HG02852 (cell line): Measurements from ENCODE around the gene R3HCC1L.
"Not testable (repeated sequence)": the region's sequence is repeated elsewhere in the genome, so short reads cannot be mapped to it uniquely, and the experiment has no call there.

Source experiments
- ATAC-seq: cut with Tn5 transposase; IDR thresholded peaks from one replicate; pipeline ENCODE4 v1.9.1; 2021; ENCODE audit warnings: mild to moderate bottlenecking, moderate library complexity; ENCODE audit not compliant: unreplicated experiment

Gene R3HCC1L

DNA sequence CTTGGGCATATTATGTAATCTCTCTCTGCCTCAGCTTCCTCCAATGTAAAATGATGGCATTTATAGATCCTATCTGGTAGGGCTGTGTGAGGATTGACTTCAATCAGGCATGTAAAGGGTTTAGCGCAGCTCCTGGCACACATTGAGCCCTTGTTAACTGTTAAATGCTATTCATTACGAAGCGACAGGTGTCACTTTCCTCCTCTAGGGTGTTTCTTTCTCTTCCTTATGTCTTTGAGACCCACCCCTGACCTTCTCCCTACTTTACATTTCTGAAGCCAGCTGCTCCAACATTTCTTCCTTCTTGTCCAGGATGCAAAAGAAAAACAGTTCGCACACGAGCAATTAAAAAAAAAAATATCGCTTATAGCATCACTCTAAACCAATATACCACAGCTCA lies 5.7 kb upstream of the R3HCC1L start:
- ATAC-seq: no peak

DNA sequence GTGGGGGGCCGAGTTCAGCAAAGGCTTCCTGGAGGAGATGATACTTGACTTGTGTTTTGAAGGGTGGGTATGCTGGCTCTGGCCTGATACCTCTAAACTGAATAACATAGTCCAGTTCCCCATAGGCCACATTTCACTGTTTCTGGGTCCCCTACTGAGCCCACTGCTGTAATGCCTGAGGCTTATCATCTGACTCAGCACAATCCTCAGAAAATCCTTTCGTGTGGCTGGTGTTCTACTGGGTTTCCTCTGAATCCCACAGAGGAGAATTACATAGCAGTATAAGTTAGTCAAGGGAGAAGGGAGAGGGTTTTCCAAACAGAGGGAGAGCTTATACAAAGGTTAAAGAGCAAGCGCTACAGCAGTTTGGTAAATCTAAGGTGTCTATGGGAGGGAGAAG lies 2.8 kb upstream of the R3HCC1L start:
- ATAC-seq: no peak

DNA sequence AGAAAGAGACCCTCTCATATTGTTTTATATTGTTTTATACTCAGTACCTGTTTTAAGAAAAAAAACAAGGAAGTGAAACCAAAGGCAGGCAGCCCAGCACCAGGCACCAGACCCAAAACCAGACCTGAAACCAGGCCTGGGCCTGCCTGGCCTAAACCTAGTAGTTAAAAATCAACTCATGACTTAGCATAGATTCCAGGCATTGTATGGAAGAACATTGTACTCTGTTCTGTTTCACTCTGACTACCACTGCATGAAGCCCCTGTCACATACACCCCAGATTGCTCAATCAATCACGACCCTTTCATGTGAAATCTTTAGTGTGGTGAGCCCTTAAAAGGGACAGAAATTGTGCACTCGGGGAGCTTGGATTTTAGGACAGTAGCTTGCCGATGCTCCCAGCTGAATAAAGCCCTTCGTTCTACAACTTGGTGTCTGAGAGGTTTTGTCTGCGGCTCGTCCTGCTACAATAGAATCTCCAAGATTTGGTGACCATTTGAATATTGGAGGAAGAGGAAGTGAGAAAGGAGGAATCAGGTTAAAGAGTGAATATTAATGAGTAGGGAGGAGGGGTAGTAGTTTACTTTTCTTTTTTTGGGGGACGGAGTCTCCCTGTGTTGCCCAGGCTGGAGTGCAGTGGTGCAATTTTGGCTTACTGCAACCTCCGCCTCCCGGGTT lies 1.2 kb upstream of the R3HCC1L start:
- ATAC-seq: not testable (repeated sequence)

DNA sequence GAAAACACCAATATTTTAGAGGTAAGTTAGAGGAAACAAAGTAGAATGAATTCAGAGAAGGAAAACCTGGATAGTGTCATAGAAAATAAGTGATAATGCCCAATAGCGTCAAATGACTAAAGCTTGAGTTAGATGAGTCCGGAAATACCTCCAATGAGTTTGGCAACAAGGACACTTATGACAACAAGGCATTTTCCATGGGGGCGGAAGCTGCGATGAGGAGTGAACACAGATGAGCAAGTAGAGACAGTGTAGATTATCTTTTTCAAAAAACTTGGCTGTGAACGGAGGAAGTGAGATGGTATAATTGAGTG lies 383 bp upstream of the R3HCC1L start:
- ATAC-seq: no peak

DNA sequence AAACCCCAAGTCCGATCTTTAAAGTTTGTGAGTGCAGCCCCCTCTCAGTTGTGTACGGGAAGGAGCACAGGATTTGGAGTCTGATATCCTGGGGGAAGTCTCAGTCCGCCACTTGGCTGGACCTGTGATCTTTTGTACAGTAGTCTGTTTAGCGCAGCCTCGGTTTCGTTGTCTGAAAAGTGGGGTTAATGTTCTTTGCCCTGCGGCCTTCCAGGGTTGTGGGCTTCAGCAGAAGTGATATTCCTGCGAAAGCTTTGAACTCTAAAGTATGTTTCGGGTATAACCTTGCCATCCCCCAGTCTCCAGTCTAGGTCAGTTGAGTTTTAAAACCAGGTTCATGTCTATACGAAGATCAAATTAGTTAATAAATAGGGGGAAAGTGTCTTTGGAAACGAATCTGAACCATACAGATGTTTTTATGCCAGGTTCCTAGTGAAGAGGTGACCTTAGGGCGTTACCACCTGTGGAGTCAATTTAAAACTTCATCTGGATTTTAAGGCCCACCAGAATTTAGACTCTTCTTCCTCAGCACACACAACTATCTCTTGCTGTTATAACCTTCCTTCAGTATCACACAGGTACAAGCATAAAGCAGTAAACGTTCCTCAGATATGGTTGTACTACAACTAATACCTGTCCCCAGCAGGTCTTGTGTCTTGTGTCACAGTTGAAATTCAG lies 904 bp downstream of the R3HCC1L start:
- peak; percentile 3 for ATAC-seq

DNA sequence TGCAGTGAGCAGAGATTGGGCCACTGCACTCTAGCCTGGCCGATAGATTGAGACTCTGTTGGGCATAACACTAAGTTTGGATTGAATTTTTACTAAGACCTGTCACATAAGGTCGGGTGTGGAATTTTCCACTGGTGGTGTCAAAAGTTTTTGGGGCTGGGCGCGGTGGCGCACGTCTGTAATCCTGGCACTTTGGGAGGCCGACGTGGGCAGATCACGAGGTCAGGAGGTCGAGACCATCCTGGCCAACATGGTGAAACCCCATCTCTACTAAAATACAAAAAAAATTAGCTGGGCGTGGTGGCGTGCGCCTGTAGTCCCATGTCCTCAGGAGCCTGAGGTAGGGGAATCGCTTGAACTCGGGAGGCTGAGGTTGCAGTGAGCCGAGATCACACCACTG lies 2.3 kb downstream of the R3HCC1L start:
- ATAC-seq: not testable (repeated sequence)

DNA sequence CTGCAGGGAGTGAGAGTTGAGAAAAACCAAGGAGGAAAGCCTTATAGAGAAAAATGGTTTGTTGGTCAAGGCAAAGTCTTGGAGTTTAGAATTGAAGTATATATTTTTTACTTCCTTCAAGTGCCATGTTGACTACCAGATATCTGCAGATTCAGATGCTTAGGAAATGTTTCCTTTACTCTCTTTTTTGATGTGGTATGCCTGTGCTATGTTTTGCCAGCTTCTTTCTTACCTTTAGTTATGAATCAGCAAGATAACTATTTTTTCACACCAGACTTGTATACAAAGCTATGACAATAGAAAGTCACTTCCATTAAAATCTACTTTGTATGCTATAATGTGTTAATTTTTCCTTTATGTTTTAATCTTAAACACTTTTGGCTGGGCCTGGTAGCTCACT lies 3.6 kb downstream of the R3HCC1L start:
- ATAC-seq: no peak

DNA sequence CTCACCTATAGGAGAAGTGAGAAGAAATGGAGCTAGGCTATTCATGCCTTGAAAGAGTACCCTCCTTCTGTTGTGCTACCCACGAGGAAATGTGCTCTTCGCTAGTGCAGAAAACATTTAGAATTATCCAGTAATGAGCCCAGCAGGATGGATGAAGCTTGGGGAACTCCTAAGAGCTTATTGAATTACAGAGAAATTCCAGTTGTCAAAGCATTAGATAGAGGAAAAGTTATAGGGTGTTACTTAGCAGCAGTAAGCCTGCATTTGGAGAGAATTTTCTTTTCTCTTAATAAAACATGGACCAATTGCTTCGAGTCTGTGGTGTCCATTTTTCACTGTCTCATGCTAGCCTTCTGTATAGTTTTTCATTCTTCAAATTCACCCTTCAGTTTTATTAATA lies 5.0 kb downstream of the R3HCC1L start:
- ATAC-seq: no peak

DNA sequence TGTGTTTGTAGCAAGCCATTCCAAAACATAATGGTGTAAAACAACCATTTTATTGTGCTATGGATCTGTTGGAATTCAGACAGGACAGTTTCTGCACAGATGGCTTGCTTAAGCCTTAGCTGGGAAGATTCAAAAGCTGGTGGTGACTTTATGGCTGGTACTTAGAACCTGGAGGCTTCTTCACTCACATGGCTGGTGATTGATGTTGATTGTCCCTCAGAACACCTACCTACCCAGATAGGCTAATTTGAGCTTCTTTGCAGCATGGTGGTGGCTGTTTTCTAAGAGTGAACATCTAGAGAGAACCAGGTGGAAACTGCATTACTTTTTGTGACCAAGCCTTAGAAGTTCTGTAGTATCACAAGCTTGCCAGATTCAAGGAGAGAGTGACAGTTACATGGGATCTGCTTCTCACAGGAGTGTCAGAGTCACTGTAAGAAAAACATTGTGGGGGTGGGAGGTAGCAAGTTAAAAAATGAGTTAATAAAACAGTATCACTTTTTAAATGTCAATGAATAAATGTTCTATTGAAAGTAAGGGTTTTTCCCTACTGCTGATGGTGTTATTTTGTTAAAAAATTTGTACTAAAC lies 7.1 kb downstream of the R3HCC1L start:
- no peak for ATAC-seq

DNA sequence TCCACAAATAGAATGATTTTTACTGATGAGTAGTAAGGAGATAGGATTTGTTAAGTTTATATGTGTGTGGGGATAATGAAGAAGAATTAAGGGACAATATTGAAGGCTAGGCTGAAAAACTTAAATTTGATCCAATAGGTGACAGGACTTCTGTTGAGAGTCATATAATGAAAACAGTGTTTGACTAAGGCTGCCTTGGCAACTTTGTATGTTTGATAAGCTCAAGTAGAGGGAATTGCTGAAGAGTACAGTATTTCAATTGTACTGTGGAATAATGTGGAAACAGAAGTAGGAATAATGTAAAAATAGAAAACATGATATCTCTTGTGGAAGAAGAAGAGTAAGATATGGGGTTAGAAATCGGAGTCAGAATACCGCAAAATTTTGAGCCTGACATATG lies 10.5 kb downstream of the R3HCC1L start:
- no peak for ATAC-seq

DNA sequence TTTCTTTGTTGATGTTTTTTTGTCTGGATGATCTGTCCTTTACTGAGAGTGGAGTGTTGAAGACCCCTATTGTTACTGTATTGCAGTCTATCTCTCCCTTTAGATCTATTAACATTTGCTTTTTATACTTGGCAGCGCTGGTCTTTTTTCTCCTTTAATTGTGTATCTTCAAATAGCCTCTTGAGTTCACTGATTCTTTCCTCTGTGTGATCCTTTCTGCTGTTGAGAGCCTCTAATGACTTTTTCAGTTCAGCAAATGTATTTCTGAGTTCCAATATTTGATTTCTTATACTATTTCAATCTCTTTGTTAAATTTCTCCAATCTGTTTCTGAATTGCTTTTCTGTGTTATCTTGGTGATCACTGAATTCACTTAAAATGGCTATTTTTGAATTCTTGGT lies 15.4 kb downstream of the R3HCC1L start:
- no peak for ATAC-seq

DNA sequence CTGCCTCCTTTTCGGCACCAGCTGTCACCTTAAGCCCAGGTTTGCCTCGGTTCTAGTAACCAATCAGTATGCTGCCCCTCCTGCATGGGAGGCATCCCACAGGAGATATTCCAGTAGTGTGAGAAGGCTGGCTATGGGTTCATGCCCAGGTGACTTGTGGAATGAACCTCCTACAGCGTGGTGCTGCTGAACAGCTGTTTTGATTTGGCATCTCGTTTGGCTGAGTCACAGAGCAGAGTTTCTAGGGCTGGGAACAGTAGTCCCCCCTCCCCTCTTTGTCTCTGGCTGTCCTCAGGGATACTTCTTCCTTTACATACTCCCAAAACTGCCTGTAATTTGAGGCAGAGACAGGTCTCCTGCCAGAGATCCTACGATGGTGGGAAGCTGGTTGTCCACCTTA lies 16.1 kb downstream of the R3HCC1L start:
- no peak for ATAC-seq

DNA sequence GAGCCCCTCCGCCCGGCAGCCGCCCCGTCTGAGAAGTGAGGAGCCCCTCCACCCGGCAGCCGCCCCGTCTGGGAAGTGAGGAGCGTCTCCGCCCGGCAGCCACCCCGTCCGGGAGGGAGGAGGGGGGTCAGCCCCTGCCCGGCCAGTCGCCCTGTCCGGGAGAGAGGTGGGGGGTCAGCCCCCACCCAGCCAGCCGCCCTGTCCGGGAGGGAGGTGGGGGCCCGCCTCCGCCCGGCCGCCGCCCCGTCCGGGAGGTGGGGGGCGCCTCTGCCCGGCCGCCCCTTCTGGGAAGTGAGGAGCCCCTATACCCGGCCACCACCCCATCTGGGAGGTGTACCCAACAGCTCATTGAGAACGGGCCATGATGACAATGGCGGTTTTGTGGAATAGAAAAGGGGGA lies 18.3 kb downstream of the R3HCC1L start:
- ATAC-seq: not testable (repeated sequence)

DNA sequence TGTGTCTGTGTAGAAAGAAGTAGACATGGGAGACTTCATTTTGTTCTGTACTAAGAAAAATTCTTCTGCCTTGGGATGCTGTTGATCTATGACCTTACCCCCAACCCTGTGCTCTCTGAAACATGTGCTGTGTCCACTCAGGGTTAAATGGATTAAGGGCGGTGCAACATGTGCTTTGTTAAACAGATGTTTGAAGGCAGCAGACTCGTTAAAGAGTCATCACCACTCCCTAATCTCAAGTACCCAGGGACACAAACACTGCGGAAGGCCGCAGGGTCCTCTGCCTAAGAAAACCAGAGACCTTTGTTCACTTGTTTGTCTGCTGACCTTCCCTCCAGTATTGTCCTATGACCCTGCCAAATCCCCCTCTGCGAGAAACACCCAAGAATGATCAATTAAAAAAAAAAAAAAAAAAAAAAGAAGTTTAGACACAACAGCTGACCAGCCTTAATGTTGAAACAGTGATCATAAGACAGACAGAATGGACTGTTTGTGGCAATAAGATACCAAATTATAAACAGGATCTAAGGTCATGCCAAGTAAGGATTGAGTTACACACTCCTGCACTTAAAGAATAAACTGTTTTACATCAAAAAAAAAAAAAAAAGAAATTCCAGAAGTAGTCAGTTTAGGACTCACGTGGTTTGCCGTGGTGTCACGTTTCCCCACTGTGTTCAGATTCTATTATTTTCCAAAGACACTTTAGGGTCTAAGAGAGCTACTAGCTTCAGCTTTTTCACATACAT lies 18.9 kb downstream of the R3HCC1L start:
- ATAC-seq: not testable (repeated sequence)

DNA sequence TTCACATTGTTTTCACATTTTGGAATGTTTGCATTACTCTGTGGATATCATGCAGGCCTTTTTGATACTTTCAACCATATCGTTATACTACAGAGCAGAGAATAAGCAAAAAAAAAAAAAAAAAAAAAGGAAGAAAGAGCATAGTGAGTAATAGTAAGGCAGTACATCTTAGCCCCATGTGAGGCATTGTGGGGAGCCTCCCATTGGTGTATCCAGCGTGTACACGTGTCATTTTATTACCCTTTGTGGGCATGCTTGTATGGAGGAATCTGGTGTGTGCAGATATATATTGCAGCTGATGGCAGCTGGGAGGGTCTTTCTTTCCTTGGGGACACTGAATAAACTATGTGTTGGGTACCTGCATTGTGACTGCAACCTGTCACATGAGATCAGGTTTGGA lies 19.6 kb downstream of the R3HCC1L start:
- ATAC-seq: no peak

DNA sequence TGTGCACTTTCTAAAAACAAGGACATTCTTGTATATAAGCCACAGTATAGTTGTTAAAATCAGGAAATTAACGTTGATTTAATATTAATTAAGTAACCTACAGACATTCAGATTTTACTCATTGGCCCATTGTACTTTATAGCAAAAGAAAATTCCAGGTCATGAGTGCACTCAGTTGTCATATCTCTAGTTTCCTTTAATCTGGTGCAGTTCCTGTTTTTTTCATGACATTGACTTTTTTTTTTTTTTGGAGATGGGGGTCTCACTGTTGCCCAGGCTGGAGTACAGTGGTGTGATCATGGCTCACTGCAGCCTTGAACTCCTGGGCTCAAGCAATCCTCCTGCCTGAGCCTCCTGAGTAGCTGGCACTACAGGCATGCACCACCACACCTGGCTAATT lies 24.1 kb downstream of the R3HCC1L start:
- no peak for ATAC-seq

DNA sequence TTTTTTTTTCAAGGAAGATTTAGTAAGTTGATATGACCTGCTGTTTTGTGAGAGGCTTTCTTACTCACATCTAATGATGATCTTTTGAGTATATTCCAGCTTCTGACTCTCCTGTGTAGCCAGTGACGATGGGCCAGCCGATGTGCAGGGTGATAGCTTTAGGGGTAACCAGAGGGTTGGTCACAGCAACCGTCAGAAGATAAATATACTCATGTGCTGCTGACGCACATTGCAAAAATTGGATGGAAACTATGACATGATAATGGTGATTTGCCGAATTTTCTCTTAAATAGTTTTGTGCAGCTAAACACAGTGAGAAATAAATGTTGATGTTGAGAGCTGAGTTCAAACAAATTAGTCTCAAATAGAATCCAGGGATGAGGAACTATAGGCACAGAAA lies 29.5 kb downstream of the R3HCC1L start:
- no peak for ATAC-seq

DNA sequence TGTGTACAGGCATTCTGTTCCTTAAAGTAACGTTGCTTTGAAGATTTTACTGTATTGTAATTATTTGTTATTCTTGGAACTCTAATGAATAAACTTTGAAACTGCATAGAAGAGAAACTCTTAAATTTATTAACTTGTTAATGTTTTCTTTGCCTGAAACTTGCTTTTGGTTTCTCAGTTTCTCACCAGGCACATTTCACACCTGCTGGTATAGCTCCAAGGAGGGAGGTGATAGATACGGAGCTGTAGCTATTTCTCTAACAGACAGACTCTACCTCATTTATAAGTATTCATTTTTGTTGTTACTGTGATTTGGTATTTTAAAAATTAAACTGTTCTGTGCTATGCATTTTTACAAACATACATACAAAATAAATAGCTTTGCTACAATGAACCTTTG lies 32.7 kb downstream of the R3HCC1L start:
- ATAC-seq: peak; percentile 38

DNA sequence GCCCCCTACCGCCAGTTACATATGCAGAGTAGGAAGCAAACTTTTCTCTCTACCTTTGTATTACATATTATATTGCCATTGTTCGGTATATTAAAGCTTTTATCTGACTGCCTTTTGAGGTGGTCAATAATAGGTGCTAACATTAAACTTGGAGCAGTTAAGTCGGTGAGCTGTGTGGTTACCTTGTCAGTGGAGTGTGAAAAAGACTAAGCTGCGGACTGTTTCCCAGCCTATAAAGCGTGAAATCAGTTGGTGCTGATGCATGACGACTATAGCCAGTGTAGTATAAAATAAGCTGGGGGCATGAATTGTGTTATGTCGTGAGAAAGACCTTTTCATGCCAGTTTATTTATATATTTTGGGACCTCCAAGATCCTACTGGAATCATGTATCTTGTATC lies 33.7 kb downstream of the R3HCC1L start:
- ATAC-seq: no peak

DNA sequence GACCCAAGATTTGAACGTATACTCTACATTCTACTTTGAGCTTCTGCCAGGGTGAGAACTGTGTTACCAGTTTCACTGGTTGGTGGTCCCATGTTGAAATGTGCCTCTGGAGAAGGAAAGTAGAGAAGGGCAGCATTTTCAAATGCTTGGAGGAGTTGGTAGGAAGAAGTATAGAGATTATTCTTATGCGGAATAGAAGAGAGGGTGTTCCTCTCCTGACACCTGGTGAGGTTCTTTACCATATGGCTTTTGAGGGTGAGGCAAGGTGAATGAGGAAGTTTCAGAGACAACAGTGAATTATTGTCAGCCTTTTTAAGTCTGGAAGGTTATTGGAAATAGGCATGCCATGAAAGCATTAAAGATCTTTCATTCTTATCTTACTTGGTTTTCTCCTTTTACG lies 34.3 kb downstream of the R3HCC1L start:
- no peak for ATAC-seq

DNA sequence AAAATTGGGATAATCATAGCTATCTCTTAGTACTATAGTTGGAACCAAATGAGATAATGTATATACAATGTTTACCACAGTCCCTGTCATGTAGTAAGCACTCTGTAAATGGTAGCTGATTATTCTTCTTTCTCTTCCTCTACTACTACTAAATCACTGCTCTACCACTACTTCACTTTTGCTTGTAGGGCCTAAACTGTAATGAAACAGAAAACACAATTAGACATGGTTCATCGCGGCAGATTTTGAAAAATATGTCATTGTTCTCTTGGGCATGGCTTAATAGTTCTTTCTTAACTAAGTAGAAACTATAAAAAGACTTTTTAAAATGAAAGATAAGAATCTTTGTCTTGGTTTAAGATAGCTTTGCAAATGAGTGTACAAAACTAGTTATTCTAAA lies 34.9 kb downstream of the R3HCC1L start:
- ATAC-seq: peak; percentile 49
